HG03095 (cell line): Measurements from ENCODE around the gene LPGAT1.

Experiments used
- ATAC-seq: cut with Tn5 transposase; IDR thresholded peaks from one replicate; pipeline ENCODE4 v1.9.1; 2021; ENCODE audit warnings: moderate library complexity; ENCODE audit not compliant: unreplicated experiment

The LPGAT1 gene

GRCh38 chr1:211764701-211765100, 65.9 kb downstream of the LPGAT1 start:
- ATAC-seq, result no peak

DNA sequence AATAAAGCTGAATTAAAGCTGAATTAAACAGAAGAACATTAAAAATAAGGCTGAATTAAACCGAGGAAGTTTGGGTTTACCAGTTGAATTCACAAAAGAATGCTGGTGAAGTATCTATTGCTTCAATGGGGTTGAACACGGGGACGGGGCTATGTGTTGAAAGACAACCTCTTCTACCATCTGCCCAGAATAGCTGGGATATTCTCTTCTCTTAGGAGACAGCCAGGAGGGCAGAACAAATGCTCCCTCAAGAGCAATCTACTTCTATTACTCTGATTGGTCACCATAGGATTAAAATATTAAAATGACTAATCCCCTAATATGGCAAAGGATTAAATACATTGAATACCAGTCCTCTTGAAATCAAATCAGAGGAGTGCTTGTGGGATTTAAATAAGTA, 68.4 kb downstream of the LPGAT1 start:
- ATAC-seq, result no peak

DNA sequence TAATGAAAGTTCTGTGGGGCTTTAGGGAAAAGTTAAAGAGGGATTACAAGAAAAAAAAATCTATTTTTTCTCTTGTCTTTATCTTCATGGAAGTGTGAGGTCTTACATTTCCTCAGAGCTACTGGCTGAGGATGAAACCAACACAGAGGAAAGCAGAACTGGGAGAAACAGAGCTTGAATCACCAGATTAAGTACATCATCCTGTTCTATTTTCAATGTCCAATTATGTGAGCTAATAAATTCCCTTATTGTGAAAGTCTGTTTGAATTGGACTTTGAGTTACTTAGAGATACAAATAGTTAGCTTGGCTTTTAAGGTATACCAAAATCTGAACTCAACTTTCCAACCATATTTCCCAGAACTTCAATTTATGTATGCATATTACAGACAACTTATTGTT, 69.2 kb downstream of the LPGAT1 start:
- ATAC-seq, result no peak

DNA sequence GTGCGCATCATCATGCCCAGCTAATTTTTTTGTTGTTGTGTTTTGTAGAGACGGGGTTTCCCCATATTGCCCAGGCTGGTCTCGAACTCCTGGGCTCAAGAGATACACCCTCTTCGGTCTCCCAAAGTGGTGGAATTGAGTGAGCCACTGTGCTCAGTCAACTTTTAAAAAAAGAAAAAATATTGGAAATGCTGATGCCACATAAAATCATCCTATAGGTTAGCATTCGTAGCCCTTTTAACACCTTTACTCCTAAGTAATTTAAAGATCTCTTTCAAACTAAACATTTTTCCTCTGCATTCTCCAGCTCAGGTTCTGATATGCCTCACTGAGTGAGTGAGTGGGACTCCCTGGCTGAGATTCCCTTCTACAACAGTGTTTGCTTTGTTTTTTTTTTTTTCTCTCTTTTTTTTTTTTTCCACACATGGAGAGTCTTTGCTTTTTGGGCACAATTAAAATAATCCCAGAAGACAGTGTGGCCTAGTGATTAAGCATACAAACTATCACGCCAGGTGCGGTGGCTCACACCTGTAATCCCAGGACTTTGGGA, 74.0 kb downstream of the LPGAT1 start:
- ATAC-seq, result no peak

DNA sequence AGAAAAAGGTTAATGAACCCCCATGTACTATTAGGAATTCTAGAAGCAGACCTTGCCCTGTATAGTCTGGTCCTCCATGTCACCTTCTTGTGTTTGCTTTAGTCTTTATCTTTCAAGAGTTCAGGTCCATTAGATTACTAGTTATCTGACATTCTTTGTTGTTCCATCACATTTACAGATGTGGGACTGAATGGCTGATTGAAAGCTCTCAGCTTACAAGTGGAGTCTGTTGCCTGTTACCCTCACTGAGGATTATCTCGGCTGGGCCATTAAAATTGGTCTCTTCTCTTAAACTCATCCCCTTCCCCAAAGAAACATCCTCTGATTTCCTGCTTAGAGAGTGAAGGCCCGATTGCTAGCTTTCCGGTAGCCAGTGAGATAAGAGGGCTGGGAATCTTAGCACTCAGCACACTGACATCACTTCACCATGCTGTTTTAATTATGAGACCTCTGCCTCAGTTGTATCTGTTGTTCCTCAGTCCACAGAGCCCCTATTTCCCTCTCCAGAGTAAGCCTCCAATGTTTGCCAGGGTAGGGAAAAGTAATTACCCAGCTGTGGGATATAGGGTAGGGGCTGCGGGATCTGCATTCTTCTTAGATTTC, 76.8 kb downstream of the LPGAT1 start:
- no peak for ATAC-seq

- no peak for ATAC-seq
These were observed 77.5 kb downstream of the LPGAT1 start for GRCh38 chr1:211752951-211753486.

- ATAC-seq, result no peak
These were observed 78.2 kb downstream of the LPGAT1 start for GRCh38 chr1:211752317-211752716.

DNA sequence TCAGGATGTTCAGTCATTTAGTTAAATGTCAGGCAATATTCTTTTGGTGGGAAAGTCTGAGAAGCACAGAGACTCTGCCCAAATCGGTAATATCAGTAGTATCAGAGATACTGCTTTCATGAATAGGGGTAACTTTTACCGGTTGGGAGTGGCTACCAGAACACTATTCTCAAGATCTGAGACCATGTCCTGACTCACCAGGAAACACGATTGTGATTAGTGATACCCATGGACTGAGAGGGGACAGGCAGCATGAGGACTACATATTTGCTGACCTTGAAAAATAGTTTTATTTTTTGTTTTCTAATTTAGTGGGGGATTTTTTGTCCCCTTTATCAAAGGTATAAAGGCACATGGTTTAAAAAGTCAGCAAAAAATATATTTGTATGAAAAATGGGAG, 79.1 kb downstream of the LPGAT1 start:
- ATAC-seq, result no peak

DNA sequence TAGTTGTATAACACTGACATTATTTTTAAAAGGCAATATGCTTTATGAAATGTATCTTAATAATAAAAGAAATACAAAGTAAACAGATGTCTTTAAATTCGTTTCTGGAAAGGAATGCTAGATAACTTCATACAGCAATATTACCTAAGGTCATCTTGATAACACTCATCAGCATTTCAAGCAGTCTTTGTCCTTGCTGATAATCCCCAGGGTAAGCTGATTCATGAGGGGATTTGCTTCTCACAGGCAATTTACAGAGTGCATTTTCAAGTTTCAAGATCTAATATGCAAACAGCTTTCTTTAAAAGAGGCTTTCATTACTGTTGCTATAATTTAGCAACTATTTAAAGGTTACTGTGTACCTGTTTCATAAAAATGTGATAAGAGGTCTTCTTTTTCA, 80.0 kb downstream of the LPGAT1 start:
- no peak for ATAC-seq

GRCh38 chr1:211749251-211749650, 81.3 kb downstream of the LPGAT1 start:
- ATAC-seq, result no peak

DNA sequence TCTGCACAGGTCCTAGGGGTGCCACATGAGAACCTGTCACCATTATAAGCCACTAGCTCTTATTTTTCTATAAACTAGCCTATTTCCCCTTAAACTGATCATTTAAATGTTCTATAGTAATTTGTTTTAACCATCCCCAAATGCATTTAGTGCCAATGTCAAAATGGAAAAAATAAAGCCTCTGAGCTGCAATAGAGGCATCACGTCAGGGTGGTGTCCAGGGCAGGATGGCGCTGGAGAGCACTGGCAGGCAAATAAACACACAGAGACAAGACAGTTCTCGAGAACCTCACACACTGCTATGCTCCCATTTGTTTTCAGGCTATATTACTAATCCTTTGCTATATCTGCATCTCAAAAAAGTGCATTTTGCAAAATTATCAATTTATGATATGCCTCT, 81.8 kb downstream of the LPGAT1 start:
- ATAC-seq, result no peak

DNA sequence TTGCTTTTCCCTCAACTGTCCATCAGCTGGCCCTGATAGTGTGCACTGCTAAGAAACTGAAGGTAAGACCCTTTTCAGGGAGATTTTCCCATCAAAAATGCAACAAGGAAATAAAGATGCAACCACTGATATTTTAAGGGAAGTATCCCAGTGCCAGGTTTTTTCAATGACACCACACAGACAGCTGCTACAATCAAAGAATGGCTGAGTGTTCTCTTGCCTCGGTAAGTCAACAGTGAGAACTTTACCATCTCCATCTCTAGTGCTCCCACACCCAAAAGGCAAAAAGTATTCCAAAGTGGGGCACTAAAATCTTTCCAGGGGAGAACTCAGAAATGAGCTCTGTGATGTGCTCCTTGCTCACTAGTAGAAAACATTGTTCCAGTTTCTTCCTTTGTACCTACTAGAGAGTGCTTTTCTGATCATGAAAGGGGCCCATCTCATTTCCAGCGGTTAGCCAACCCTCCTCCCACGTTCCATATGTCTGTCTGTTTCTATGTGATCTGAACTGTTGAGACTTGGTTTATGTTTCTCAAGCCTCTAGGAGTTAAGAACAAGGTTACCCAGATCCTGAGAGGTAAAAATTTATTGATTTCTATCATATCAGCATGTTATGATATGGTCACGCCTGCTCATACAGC, 87.6 kb downstream of the LPGAT1 start:
- ATAC-seq, result no peak

- ATAC-seq, result no peak
These were observed 88.3 kb downstream of the LPGAT1 start for GRCh38 chr1:211742272-211742671.

DNA sequence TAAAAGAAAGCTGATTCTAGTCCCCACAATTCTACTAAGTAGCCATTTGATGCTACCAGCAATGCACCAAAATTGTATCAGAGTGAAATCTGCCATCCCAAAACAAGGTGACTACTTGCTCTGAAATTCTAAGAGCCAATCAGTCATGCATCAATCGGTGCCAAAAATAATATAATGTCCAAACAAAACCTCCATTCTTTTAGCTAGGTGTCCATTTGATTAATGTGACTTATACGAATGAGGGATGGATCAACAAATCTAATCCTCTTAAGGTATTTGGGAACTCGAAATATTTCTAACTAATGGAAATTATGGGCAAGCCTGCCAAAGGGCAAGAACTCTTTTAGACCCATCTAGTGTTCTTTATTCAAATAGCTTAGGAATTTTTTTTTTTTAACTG, 88.8 kb downstream of the LPGAT1 start:
- ATAC-seq, result no peak

DNA sequence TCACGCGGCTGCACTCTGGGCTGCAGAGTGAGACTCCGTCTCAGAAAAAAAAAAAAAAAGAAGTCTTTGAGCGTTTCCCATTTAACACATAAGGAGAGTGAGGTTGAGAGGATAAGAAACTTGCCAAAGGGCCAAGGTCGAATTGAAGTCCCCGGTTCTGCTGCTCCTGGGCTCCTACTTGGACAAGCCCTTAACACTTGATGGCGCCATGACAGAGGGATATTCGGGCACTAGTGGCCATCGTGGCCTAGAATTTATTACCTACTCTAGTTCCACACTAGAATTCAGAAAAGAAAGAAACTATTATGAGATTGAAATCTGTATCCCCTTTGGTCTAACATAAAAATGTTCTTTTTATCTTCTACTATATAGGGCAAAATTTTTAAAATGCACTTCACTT, 89.4 kb downstream of the LPGAT1 start:
- no peak for ATAC-seq

DNA sequence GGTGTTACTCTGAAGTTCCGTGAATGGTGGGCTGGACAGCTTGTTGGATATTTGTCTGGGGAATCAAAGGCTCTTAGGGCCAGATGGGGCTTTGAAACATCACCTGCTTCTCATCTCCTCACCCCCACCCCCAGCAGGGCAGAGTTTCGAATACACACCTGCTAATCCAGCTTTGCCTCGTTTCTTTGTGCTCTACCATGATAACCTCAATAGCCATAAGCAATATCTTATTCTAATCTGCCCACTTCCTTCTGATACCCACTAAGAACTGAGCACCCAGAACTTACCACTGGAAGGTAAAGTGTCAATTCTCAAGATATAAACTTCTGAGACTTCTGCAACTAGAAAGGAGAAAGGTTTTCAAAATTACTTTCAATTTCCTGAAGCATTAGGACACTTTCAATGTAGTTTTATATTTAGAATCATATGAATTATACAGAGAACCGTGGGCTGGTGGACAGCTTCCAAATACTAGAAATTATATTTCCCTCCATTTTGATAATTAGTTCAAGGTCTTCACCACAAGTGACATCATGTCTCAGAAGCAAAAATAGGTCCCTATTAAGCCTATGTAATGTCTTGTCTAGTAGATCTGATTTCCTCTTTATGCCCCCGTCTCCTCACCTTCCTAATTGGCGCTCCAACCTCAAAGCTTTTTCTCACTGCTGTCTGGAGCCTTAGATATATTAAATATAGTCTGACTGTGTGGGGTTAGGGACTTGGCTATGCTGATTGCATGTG, 90.7 kb downstream of the LPGAT1 start:
- no peak for ATAC-seq

GRCh38 chr1:211738691-211739301, 91.8 kb downstream of the LPGAT1 start:
- ATAC-seq, result no peak

- no peak for ATAC-seq
These were observed 92.4 kb downstream of the LPGAT1 start for GRCh38 chr1:211738096-211738690.

- no peak for ATAC-seq
These were observed 93.2 kb downstream of the LPGAT1 start for GRCh38 chr1:211737115-211738035.

GRCh38 chr1:211736351-211736915, 94.1 kb downstream of the LPGAT1 start:
- no peak for ATAC-seq
